HG03457 (cell line): ENCODE measurements around the gene EHD3.
A peak's percentile ranks its signal among the peaks of the same experiment; 100 is the strongest.
"Not testable (repeated sequence)": the region's sequence is repeated elsewhere in the genome, so short reads cannot be mapped to it uniquely, and the experiment has no call there.

ENCODE experiments used
- ATAC-seq: cut with Tn5 transposase; IDR thresholded peaks from one replicate; pipeline ENCODE4 v1.9.1; 2021; ENCODE audit warnings: moderate number of reproducible peaks; ENCODE audit not compliant: unreplicated experiment

EHD3 gene

DNA sequence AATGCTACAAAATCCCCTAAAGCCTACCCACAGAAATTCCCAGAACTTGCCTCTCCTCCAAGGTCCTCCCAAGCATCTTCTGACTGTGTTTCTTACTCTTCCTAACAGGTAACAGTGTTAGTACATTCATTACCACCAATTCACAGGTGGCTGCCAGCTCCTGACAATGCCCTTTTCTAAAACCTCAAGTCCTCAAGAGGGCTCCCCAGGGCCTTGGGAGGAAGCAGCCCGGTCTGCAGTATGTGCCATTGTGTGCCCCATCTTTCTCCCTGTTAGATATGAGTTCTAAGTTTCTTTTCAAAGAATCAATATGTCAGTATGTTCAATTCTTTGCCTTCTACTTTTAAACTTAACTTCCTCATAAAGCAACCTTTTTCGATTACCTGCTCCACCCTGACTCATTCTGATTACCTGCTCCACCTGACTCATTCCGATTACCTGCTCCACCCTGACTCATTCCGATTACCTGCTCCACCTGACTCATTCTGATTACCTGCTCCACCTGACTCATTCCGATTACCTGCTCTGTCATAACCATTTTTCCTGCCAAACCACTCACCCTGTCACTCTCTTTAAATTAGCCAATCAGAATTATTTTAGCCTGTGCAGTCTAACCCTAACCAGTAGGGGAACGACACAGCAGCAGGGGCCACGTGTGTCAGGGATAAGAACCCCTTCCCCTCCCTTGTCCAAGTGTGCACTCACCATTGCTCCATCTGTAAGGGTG lies 49.4 kb downstream of the EHD3 start:
- not testable (repeated sequence) for ATAC-seq

DNA sequence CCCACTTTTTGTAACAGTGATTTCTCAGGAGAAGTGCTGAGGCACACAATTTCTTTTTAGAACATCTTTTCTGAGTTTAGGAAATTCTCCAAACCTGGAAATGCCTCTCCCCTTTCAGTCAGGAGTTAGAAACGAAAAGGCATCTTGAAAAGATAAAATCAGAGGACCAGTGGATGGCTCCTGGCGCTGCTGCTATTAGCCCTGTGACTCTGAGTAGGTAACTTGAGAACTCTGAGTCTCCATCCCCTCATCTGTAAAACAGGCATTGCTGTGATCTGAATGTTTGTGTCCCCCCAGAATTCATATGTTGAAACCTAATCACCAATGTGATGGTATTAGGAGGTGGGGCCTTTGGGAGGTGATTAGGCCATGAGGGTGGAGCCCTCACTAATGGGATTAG lies 50.2 kb downstream of the EHD3 start:
- no peak for ATAC-seq

DNA sequence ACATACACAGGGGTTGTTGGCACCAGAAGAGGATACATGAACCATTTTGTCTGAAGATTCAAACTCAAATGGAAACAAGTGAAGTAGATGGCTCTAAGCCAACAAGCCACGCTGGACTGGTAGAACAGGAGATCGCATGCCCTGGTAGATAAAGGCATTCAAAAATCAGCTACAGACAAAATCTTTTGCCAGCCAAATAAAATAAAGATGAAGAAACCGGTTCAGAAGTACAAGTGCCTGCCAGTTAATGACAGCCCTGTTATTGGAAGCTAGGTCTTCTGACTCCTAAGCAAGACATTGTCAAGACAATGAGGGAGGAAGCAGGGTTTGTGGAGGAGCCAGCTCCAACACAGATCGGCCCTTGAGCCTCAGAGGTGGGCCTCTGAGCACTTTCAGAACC lies 52.3 kb downstream of the EHD3 start:
- ATAC-seq, result no peak

DNA sequence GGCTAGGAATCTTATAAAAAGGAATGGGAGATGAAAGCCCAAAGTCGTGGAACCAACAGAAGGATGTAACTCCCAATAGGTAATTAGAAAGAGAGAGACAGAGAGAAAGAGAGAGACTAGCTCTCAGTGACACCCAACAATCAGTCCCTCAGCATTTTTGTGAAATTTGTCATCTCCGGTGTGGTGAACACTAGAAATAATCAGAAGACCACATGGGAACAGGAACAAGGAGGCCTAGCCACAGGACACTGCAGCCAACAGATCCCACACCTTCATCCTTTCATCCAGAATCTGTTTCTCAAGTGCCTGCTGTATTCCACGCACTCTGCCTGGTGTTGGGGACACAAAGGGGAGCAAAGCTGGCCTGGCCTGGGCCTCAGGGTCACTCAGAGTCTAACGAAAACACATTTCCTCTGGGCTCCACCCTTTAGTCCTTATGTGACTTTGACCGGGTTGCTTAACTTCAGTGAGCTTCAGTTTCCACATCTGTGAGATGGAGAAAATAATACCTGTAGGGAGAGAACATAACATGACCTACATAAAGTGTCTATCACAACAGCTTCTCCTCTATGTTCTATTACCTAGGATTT lies 53.1 kb downstream of the EHD3 start:
- ATAC-seq, result no peak

DNA sequence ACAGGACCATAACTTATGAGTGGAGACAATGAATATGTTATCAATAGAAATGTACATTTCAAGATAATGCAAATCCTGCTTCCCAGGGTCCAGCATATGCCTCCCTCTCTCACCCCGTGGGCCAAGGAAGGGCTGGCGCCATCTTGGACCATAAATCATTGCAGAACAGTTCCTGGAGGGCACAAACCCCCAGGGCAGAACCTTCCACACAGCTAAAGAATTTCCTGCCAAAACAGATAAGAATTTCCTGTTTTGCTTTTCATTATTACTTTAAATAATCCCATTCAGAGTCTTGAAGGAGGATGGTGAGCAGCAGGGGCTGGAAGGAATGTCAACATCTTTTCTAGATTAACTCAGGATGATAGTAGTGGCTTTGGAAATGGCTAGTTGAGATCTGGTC lies 53.7 kb downstream of the EHD3 start:
- no peak for ATAC-seq

DNA sequence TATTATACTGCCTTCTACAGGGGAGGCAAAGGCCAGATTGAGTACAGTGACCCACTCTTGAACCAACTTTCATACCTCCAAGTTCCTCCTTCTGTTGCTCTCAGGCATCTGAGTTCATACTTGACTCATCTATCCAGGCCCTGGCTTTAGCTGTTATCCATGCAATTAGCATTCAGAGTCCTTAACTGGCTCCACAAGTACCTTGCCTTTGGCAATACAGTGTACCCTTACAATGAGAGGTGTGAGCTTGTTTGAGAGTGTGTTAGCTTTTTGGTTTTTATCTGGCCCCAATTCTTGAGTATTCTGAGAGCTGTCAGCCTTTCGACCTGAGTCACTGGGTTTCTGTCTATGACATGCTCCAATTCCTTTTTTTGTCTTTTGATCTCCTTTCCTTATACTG lies 60.2 kb downstream of the EHD3 start:
- no peak for ATAC-seq

DNA sequence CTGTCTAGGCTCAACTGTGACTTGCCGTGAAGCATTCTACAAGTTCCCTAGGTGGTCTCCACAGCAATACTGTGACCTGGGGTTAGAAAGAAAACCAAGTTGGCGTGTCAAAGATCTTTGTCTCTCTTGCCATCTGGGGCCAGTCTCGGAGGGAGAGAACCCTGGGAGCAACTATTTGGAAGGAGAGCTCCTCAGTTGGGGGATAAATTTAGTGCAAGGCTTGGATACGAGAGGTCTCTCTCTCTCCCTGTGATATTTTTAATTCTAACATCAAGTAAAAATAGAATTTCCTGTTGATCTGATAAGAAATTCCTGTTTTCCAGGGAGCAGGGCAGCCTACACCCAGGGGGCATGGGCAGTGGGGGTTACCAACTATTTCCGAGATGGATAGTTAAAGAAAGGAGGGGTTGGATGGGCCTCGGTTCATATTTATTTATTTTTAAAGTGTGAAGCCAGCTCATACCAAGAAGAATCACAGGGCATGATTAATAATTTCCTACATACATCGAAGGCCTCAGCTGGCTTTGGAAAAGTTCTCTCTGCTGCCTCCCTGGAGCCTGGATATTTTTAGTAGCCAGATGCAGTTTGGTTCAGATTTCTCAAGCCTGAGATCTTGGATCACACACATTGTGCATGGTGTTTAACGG lies 62.8 kb downstream of the EHD3 start:
- no peak for ATAC-seq

DNA sequence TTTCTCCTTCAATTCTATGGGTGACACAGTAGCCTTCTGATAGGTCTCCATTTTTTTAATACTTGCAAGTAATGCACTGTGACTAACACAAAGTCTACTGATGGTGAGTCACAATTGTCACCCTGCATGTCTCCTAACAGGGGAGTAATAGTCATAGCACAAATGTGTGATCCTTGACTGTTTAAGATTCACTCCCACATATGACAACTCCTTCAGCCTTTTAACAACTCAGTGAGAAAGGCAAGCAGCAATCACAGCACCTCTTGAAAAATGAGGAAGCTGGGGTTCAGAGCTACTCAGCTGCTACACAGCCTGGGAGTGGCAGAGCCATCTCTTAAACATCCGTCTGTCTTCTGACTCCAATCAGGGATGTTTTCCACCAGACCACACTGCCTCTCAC lies 63.8 kb downstream of the EHD3 start:
- no peak for ATAC-seq

DNA sequence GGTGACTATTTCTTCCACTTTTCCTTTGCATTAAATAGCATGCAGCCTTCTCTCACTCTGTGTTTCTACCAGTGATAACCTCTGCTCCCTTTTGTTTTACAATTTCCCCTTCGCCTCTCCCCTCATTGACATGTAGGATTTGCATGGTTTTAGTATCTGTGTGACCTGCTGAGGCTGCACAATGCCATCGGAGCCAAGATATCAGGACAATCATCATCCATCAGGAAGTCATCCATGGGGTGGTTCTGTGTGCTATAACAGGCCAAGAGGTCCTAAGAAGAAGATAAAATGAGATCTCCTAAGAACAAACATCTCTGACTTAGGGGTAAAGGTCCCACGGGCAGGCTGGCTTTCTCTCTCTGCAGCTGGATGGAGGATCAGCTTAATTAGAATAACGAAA lies 65.6 kb downstream of the EHD3 start:
- ATAC-seq, result no peak

DNA sequence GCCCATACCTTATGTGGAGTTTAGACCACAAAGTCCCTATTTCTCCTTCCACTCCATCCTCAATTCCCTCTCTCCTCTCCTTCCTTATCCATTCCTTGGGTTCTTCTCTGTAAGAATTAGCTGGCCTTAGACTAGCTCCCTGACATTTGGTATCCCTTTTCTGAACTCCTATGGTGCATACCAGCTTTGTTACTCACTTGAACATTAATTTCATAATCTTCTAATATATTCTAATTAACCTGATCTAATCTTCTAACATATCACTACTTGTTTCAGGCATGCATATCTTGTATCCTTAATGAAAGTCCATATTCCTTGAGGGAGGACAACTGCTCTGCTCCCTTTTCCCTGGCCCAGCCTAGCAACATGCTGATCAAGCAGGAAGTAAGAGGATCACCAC lies 66.4 kb downstream of the EHD3 start:
- ATAC-seq, result no peak

DNA sequence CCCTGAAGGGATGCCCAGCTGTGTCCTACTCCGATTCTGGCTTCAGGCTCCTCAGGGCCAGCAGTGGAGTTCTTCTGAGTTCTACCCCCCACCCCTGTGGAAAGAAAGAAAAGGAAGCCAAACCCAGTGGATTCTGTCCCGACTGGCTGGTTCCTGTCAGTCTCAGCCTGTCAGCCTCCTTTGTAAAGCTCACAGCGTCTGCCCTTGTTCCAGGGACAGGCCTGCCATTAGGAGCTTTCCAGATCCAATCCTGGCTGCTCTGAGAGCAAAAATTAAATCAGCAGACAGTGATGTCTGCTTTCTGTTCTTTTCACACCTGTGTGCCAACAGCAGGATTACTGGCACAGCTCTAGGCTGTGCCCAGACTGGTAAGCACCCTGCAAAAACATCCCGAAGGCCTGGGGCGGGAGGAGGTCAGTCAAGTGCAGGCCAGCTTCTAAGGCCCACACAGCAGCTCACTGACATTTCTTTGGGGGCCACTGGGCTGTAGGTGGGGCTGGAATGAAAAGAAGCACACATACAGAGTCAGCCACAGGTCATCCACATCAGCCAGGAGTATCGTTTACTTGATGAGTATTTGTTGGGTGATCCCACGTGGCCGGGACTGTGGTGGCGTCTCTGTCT lies 69.1 kb downstream of the EHD3 start:
- no peak for ATAC-seq

DNA sequence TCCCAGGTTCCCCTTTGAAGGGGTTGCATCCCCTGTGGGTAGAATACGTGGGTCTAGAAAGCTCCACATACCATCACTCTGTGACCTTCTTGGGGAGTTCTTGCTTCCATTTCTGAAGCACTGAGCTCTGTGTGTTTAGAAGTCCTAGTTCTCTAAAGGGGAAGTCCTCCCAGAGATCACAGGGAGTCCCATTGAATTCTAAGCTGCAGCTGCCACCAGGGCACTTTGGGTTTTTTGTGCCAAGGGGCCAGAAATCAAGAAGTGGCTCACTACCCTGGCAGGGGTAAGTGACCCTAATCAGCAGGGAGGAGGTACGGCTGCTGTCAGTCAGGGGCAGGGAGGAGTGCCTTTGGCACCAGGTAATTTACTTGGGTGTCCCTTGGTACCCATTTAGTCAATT lies 70.9 kb downstream of the EHD3 start:
- no peak for ATAC-seq

DNA sequence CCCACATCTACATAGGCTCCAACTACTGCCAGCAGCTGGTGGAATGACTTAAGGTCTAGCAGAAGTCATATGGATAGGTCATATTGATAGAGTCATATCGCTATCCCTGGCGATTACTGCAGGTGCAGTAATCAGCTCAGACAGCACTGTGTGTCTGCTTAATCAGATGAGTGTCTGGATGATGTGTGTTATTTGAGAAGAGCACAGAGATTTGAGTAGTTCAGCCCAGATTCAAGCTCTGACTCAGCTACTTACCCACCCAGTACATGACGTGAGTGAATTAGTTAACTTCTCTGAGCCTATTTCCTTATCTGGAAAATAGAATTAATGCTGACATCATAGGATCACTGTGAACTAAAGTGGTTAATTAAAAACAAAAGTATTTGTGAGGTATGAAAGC lies 78.9 kb downstream of the EHD3 start:
- no peak for ATAC-seq

DNA sequence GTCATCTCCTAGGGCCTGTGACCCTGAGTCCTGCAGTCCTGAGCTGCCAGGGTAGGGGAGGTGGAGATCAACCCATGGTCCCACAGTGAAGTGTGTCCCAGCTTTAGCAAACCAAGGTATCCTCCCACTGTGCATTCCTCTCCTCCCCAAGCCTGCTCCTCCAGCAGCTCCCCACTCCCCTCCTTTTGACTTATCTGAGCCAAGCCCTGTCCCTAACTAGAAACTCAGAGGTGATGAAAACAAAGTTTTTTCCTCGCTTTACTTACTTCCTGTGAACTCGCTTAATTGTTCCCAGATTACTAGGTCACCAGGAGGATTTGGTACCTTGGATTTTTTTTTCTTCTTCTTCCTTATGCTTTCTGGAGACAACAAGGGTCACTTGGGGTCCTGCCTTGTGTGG lies 80.8 kb downstream of the EHD3 start:
- no peak for ATAC-seq

DNA sequence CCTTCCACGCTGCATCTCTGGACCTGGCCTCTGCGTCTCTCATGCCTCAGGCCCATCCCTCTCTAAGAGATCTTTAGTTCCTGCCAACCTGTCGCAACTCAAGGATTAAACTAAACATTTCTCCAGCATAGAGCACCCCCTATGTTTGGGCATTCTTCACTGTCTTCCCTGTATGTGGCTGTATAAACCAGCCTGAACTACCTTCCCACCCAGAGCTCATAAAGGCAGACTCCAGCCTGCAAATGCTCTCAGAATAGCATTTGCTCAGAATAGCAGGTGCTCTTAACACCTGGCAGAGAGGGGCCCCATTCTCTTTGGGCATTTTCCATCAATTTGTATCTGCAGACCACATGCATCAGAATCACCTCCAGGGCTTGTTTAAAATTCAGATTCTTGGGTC lies 83.4 kb downstream of the EHD3 start:
- ATAC-seq, result no peak

DNA sequence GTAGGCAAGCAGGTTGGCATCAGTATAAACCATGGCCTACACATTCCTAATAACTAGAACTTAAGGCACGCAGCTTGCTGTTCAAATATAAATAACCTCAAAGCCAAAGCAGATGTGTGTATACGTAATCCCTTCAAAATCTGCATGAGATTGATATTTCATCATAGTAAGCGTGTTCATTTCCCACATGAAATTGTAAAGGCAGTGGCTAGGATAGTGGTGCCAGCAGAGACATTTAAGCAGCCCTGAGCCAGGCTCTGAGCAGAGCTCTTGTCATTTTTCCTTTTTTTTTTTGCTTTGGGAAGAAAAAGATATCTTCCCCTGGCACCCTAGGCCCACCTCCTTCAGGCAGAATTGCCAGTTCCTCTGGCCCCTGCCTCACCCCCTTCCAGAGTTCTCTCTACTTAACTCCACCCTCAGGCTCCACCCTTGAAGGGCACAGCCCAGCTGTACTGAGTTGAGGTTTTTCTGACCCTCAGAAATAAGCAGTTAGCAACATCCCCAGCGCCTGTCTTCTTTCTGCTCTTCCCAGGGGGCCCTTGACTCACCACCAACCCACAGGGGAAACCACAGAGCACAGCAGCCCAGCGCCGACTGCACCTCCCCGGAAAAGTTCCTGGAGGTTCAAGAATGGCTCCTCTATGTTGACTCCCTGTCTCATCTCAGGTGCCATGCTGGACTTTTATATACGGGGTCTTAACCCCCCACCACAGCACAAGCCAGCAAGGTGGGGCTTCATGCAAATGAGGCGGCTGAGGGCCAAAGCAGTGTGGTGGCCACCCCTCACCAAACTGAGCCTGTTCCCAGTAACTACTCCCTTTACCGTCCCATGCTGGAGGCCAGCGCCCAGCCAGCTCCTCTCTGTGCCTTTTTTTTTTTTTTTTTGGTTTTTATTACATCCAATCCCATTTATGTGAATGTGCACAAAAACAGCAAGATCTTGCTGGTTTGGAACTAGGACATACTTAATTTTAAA lies 84.7 kb downstream of the EHD3 start:
- peak; percentile 67 for ATAC-seq
